Measurements from ENCODE around the gene MLLT10.

The MLLT10 gene

DNA sequence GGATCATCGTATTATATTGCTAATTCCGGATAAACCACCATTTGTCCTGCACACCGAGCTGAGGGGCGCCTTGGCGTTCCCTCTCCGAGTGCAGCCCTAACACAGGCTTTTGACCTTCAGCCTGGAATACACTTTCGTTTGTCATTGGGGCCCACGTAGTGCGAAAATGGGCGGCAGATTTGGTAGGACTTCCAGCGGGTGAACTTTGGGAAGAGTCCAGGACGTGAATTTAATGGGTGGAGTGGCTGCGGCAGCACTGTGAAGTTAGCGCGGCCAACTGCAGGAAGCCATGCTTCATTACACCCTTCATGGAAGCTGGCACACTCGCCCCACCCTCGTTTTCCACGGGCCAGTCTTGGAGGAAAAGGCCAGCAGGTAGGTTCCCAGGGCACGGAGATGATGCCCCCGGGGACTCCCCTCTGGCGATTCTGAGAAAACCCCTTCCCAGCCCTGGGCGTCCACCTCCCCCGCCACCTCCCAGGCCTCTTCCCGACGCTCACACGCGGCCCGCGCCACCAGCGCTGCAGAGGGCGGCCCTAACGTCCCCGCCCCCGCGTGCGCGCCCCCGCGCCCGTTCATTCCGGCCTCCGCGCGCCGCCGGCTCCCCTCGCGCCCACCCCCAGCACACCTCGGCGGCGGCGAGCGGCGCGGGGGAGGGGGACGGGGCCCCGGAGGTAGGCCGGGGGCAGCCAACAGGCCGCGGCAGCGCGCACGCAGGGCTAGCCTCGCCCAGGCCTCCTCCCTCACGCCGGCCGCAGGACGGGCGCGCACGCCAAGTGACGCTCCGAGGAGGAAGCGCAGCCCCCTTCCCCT, at the start of gene MLLT10:
Gene MLLT10, plus strand, starts transcription at position 766 of the 813 bp plus-strand sequence. CDS start 413 bp downstream, outside the sequence.
- peak within 1 kb of the TSS; percentile 88 for H3K9ac ChIP-seq (ENCODE audit: insufficient read length, low read depth)
- no peaks in the 10 kb centered on the region for H3K4me1 ChIP-seq (ENCODE audit: insufficient read depth, insufficient read length)
- H3K4me3 ChIP-seq (ENCODE audit: insufficient read length, low read depth): peak within 1 kb of the TSS; percentile 80
- TF ChIP-seq YY1 (IDR thresholded peaks at IDR 0.05; ENCODE audit: insufficient read depth, insufficient read length) (no peak), SUZ12 (IDR thresholded peaks at IDR 0.05; ENCODE audit: extremely low read depth, insufficient read depth, insufficient read length) (no peak), ZNF274 (IDR thresholded peaks at IDR 0.05; ENCODE audit: low read depth, low read length) (no peak)
- peaks cover 16% of the 10 kb centered on the region for H3K36me3 ChIP-seq (ENCODE audit: insufficient read depth, insufficient read length, low read length)
- H3K27me3 ChIP-seq (ENCODE audit: insufficient read depth, insufficient read length): no peaks in the 10 kb centered on the region
- no peaks in the 10 kb centered on the region for H3K9me3 ChIP-seq (ENCODE audit: insufficient read depth, low read length)
- peak; percentile 91 for DNase-seq (ENCODE audit: low read depth, low spot score)

DNA sequence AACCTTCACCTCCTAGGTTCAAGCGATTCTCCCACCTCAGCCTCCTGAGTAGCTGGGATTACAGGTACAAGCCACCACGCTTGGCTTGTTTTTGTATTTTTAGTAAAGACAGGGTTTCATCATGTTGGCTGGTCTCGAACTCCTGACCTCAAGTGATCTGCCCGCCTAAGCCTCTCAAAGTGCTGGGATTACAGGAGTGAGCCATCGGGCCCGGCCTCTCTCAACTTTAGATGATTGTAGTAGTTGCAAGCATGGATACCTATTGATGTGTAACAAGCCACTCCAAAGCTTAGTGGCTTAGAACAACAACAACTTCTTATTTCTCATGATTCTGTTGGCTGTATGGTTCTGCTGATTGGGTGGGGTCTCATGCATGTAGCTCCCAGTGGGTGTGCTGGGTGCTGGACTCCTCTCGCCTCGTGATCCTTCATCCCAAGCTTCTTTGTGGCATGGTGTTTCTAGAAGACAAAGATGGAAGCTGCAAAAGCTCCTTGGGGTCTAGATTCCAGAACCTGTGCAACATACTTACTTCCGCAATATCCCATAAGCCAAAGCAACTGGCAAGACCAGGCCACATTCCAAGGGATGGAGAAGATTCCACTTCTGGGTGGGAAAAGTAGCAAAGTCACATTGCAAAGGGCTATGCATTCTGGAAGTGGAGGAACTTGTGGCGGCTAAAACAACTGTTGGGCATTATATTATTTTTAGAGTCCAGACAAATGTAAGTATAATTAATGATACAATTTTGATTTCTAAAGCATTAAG, 46.4 kb upstream of the MLLT10 start:
- peaks cover 8% of the 10 kb centered on the region for H3K36me3 ChIP-seq (ENCODE audit: insufficient read depth, insufficient read length, low read length)
- no peaks in the 10 kb centered on the region for H3K27me3 ChIP-seq (ENCODE audit: insufficient read depth, insufficient read length)
- H3K9me3 ChIP-seq (ENCODE audit: insufficient read depth, low read length): no peaks in the 10 kb centered on the region
- no peaks in the 10 kb centered on the region for H3K4me1 ChIP-seq (ENCODE audit: insufficient read depth, insufficient read length)
- no peak overlapping the region for H3K4me3 ChIP-seq (ENCODE audit: insufficient read length, low read depth)
- no peak for TF ChIP-seq SUZ12 (IDR thresholded peaks at IDR 0.05; ENCODE audit: extremely low read depth, insufficient read depth, insufficient read length)
- TF ChIP-seq YY1 (IDR thresholded peaks at IDR 0.05; ENCODE audit: insufficient read depth, insufficient read length): no peak
- no peak for TF ChIP-seq ZNF274 (IDR thresholded peaks at IDR 0.05; ENCODE audit: low read depth, low read length)
- H3K9ac ChIP-seq (ENCODE audit: insufficient read length, low read depth): no peak overlapping the region
- no peak for DNase-seq (ENCODE audit: low read depth, low spot score)

DNA sequence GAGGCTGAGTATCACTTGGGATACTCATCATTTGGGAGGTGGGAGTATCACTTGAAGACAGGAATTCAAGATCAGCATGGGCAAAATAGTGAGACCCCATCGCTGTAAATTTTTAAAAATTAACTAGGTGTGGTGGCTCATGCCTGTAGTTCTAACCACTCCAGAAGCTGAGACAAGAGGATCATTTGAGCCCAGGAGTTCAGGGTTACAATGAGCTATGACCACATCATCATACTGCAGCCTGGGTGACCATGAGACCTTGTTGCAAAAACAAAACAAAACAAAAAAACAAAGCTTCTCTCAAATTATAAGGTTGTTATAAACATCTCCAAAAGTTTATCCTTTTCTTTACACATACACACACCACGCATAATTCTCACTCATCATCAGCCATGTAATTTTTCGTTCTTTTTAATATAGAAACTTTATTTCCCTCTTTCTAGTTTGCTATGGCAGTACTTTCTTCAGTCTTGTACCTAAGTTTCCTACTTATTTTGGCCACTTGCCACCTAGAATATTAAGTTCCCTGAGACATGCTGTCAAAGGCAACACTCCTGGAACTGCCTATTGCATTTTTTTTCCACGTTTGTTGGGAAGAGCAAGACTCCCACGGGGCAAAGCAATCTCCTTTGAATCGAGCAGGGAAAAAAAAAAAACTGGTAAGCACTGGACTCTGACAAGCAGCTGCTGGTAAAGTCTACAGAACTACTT, 45.6 kb upstream of the MLLT10 start:
- no peaks in the 10 kb centered on the region for H3K27me3 ChIP-seq (ENCODE audit: insufficient read depth, insufficient read length)
- no peak overlapping the region for H3K9ac ChIP-seq (ENCODE audit: insufficient read length, low read depth)
- H3K9me3 ChIP-seq (ENCODE audit: insufficient read depth, low read length): no peaks in the 10 kb centered on the region
- no peaks in the 10 kb centered on the region for H3K4me1 ChIP-seq (ENCODE audit: insufficient read depth, insufficient read length)
- H3K4me3 ChIP-seq (ENCODE audit: insufficient read length, low read depth): no peak overlapping the region
- TF ChIP-seq SUZ12 (IDR thresholded peaks at IDR 0.05; ENCODE audit: extremely low read depth, insufficient read depth, insufficient read length) (no peak), YY1 (IDR thresholded peaks at IDR 0.05; ENCODE audit: insufficient read depth, insufficient read length) (no peak), ZNF274 (IDR thresholded peaks at IDR 0.05; ENCODE audit: low read depth, low read length) (no peak)
- peaks cover 8% of the 10 kb centered on the region for H3K36me3 ChIP-seq (ENCODE audit: insufficient read depth, insufficient read length, low read length)
- DNase-seq (ENCODE audit: low read depth, low spot score): no peak

DNA sequence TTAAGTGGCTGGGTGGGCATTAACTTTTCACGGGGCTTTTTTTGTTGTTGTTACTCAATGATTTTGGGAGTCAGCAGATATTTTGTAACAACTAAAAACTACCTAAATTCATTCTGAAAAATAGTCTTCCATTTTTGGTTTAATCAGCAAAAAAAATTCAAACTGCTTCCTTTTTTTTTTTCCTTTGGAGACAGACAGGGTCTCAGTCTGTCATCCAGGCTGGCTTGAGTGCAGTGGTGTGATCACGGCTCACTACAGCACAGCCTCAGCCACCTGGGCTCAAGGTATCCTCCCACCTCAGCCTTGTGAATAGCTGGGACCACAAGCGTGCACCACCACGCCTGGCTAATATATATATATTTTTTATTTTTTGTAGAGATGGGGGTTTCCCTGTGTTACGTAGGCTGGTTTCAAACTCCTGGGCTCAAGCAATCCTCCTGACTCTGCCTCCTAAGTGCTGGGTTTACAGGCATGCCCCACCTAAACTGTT, 45.0 kb upstream of the MLLT10 start:
- H3K9me3 ChIP-seq (ENCODE audit: insufficient read depth, low read length): no peaks in the 10 kb centered on the region
- H3K9ac ChIP-seq (ENCODE audit: insufficient read length, low read depth): no peak overlapping the region
- H3K4me1 ChIP-seq (ENCODE audit: insufficient read depth, insufficient read length): no peaks in the 10 kb centered on the region
- no peak for DNase-seq (ENCODE audit: low read depth, low spot score)
- TF ChIP-seq YY1 (IDR thresholded peaks at IDR 0.05; ENCODE audit: insufficient read depth, insufficient read length): no peak
- TF ChIP-seq SUZ12 (IDR thresholded peaks at IDR 0.05; ENCODE audit: extremely low read depth, insufficient read depth, insufficient read length): no peak
- TF ChIP-seq ZNF274 (IDR thresholded peaks at IDR 0.05; ENCODE audit: low read depth, low read length): no peak
- peaks cover 11% of the 10 kb centered on the region for H3K36me3 ChIP-seq (ENCODE audit: insufficient read depth, insufficient read length, low read length)
- no peaks in the 10 kb centered on the region for H3K27me3 ChIP-seq (ENCODE audit: insufficient read depth, insufficient read length)
- H3K4me3 ChIP-seq (ENCODE audit: insufficient read length, low read depth): no peak overlapping the region

DNA sequence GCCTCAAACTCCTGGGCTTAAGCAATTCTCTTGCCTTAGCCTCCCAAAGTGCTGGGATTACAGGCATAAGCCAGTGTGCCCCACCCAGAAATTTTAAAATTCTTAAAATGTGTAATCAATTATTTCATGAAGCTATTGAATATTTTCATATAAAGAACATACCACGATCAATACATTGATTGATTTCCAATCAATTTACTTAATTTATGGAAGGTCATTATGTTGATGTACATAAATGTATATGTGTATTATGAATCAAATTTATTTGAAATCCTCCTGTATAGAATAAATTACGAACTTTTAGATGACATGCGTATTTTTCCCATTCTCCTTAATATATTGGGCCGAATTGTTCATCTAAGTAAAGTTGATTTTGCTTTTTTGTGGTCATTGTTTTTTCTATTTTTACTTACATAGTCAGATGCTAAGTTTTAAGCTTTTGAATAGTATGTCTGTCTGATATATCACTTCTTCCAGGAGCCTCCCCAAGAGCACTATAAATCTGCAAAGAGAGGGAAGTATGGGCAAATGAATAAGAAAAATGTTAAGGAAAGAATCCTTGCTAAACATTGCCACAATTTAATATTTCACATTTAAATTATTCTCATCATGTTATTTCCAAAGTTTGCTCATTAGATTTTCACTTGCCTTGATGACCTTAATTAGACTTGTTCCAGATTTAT, 43.9 kb upstream of the MLLT10 start:
- DNase-seq (ENCODE audit: low read depth, low spot score): no peak
- Histone ChIP-seq H3K4me1 (ENCODE audit: insufficient read depth, insufficient read length) (no peaks in the 10 kb centered on the region), H3K27me3 (ENCODE audit: insufficient read depth, insufficient read length) (no peaks in the 10 kb centered on the region), H3K4me3 (ENCODE audit: insufficient read length, low read depth) (no peak overlapping the region), H3K9ac (ENCODE audit: insufficient read length, low read depth) (no peak overlapping the region), H3K36me3 (ENCODE audit: insufficient read depth, insufficient read length, low read length) (peaks cover 13% of the 10 kb centered on the region), H3K9me3 (ENCODE audit: insufficient read depth, low read length) (no peaks in the 10 kb centered on the region)
- TF ChIP-seq SUZ12 (IDR thresholded peaks at IDR 0.05; ENCODE audit: extremely low read depth, insufficient read depth, insufficient read length) (no peak), YY1 (IDR thresholded peaks at IDR 0.05; ENCODE audit: insufficient read depth, insufficient read length) (no peak), ZNF274 (IDR thresholded peaks at IDR 0.05; ENCODE audit: low read depth, low read length) (no peak)

DNA sequence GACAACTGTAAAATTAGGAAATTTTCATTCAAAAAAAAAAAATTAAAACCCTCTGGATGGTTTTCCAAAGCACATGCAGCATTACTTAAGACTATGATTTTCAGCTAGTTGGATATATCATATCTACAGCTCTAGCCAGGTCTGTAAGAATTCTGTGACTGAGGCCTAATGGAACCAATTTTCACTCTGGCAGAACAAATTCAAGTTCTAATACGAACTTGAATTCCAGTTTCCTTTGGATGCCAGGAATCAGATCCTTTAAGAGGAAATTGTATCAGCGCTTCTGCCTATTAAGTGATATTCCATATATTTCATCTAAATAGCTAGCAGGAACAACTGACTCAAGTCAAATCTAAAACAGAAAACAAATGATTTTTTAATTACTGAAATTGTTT, 43.3 kb upstream of the MLLT10 start:
- Histone ChIP-seq H3K36me3 (ENCODE audit: insufficient read depth, insufficient read length, low read length) (peaks cover 13% of the 10 kb centered on the region), H3K9ac (ENCODE audit: insufficient read length, low read depth) (no peak overlapping the region), H3K4me3 (ENCODE audit: insufficient read length, low read depth) (no peak overlapping the region), H3K4me1 (ENCODE audit: insufficient read depth, insufficient read length) (no peaks in the 10 kb centered on the region), H3K27me3 (ENCODE audit: insufficient read depth, insufficient read length) (no peaks in the 10 kb centered on the region), H3K9me3 (ENCODE audit: insufficient read depth, low read length) (no peaks in the 10 kb centered on the region)
- DNase-seq (ENCODE audit: low read depth, low spot score): no peak
- TF ChIP-seq ZNF274 (IDR thresholded peaks at IDR 0.05; ENCODE audit: low read depth, low read length) (no peak), SUZ12 (IDR thresholded peaks at IDR 0.05; ENCODE audit: extremely low read depth, insufficient read depth, insufficient read length) (no peak), YY1 (IDR thresholded peaks at IDR 0.05; ENCODE audit: insufficient read depth, insufficient read length) (no peak)

All from NT2/D1 (cell line).